ENCODE data around the gene ZNF330. TPM values are rescaled to one million over a fixed set of nuclear protein-coding genes. Genes with fewer than 3 reads are reported as not detected.
A peak's percentile ranks its signal among the peaks of the same experiment; 100 is the strongest.
"Not testable (repeated sequence)": the region's sequence is repeated elsewhere in the genome, so short reads cannot be mapped to it uniquely, and the experiment has no call there.

ZNF330 gene
- polyA plus RNA-seq (ENCODE audit: insufficient read length in 4 of 4), result 10 to 100 TPM; 47.9 to 64.0 (median 58.7) TPM

GRCh38 chr4:141220691-141221659, at the start of gene ZNF330:
Gene ZNF330, plus strand, starts transcription at chr4:141220895. Its CDS starts 1,477 bp downstream, at chr4:141222372.
- peak; percentile 82 to 90 (median 86) for DNase-seq (ENCODE audit: low read depth in 4 of 4, low spot score in 2 of 4)

GRCh38 chr4:141174457-141174856, 46.2 kb upstream of the ZNF330 start:
- no peak for DNase-seq (ENCODE audit: low read depth in 4 of 4, low spot score in 2 of 4)

GRCh38 chr4:141177171-141177570, 43.5 kb upstream of the ZNF330 start:
- no peak for DNase-seq (ENCODE audit: low read depth in 4 of 4, low spot score in 2 of 4)

GRCh38 chr4:141179474-141180373, 41.0 kb upstream of the ZNF330 start:
- DNase-seq (ENCODE audit: low read depth in 4 of 4, low spot score in 2 of 4), result no peak

DNA sequence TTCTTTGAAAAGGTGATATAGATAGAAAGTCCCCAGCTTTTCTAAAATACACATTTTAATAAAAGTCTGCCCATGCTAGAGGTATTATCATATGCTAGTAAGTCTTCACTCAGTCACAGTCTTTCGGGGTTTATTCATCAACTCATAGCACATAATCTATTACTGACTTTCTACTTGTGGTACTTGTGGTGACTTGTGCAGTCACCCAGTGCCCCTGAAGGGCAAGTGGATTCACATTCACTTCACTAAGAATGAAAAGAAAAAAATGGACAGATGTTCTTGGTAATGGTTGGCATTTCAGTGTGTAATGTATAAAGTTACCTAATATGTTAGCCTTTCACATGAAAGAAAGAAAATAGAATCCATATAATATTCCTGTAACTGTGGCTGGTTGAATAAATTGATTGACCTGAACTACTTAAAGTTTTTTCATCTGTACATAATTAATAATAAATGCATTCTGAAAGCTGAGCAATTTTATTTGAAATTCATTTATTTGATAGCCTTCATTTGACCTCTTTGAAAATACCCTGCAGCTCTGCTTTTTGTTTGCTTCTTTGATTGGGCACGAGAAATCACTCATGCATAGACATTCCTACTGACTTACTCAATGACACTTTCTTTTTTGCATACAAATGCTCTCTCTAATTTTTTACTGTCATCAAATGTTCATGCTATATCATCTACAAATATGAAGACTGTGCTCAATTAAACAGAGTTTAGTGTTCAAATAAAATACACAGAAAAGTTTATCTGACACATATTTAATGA, 39.5 kb upstream of the ZNF330 start:
- DNase-seq (ENCODE audit: low read depth in 4 of 4, low spot score in 2 of 4), result no peak

DNA sequence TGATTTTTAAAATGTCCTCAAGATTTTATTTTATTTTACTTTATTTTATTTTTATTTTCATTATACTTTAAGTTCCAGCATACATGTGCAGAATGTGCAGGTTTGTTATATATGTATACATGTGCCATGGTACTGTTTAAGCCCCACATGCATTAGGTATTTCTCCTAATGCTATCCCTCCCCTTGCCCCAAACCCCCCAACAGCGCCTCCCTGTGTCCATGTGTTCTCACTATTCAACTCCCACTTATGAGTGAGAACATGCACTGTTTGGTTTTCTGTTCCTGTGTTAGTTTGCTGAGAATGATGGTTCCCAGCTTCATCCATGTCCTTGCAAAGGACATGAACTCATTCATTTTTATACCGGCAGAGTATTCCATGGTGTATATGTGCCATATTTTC, 37.2 kb upstream of the ZNF330 start:
- DNase-seq (ENCODE audit: low read depth in 4 of 4, low spot score in 2 of 4), result not testable (repeated sequence)

DNA sequence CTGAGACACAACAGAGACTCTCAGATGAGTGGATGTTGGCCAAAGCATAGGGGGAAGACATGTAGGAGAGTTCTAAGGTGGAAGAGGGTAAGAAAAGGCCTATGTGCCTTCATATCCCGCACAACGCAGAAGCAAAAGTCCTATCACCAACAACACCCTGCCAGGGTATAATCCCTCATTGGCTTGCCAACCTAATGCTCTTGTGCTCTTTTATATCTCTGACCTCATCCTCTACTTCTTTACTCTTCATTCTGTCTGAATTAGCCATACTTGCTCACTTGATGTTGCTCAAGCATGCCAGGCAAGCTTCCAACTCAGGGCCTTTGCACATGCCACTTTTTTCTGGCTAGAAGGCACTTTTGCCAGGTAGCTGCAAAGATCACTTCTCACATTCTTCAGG, 28.1 kb upstream of the ZNF330 start:
- DNase-seq (ENCODE audit: low read depth in 4 of 4, low spot score in 2 of 4), result no peak

DNA sequence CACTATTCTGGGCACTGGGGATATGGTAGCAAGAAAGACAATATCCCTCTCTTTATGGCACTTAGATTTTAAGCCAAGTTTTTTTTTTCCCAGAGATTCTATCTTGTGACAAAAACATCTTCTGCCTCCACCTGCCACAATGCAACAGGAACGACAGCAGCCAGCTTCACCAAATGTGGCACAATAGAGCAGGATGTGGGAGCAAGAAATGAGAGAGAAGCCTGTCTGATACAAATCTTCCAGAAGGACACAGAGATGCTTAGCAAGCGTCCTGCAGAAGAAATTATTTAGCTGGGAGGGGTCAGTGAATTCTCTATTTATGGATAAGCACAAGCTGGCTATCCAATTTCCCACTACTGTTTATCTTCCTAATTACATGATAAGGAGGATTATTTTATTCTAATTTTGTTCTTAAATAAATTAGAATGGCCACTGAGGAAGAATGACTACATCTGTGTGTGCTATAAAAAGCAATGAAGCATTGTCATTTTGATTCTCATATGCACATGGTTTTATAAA, 27.1 kb upstream of the ZNF330 start:
- no peak for DNase-seq (ENCODE audit: low read depth in 4 of 4, low spot score in 2 of 4)

DNA sequence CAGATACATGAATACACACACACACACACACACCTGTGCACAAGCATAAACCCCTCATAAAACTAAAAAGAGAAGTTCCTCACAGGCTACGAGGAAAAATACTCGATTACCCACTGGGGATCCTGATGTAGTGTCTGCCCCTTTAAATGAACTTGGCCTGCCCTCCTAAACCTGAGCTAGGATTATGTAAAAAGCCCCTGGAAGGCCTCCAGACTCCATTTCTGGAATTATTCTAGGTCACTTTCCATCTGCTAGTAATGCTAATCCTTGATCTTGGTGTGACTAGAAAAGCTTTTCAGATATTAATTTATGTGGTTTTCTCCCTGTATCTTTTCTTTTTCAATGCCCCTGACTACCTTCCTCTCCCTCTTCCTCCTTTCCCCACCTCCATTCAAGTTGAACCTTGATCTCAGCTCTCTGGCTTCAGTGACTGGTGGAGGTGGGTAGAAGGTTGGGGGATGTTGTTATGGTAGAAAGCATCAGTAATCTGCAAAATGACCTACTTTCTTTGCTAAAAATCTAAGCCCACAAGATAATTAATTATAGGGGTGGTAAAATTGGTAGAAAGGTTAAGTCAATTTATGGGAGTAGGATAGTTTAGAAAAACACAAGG, 25.5 kb upstream of the ZNF330 start:
- no peak for DNase-seq (ENCODE audit: low read depth in 4 of 4, low spot score in 2 of 4)

- DNase-seq (ENCODE audit: low read depth in 4 of 4, low spot score in 2 of 4), result no peak
These were observed 24.3 kb upstream of the ZNF330 start for GRCh38 chr4:141196227-141196933.

- no peak for DNase-seq (ENCODE audit: low read depth in 4 of 4, low spot score in 2 of 4)
These were observed 12.7 kb upstream of the ZNF330 start for GRCh38 chr4:141207961-141208360.

DNA sequence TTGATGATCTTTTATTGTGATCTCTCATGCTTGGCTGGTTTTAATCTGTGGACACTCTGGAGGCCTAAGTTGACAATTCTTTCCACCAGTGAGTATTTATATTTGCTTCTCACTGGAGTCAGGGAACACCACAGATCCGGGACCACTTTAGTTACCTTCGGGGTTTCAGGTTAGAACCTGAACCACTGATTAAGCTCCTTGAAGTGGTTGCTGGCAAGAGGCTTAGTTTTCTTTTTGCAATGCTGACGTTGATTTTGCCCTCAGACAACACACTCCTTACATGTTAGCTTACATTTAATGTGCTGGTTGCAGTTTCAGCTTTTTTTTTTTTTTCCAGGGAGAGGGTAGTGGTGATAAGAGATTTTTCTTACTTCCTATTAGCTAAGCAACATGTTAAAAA, 10.5 kb upstream of the ZNF330 start:
- DNase-seq (ENCODE audit: low read depth in 4 of 4, low spot score in 2 of 4), result no peak

- DNase-seq (ENCODE audit: low read depth in 4 of 4, low spot score in 2 of 4), result no peak
These were observed 7.1 kb upstream of the ZNF330 start for GRCh38 chr4:141213550-141213991.

DNA sequence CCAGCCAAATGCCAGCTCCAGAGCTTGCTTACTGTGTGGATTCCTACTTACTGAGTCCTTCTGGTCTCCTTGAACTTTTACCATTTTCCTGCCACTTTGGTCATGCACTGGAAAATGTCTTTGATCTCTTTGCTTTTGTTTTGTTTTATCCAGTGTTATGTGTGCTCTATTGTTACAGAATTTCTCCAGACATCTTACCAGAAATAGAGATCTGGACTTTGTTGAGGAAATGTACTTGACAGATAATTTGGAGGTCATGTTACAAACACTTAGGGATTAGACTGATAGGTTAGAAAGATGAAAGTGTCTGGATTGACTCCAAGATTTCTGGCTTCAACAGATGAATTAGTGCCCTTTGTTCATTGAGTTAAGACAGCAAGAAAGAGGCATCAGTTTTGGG, 5.7 kb upstream of the ZNF330 start:
- no peak for DNase-seq (ENCODE audit: low read depth in 4 of 4, low spot score in 2 of 4)

DNA sequence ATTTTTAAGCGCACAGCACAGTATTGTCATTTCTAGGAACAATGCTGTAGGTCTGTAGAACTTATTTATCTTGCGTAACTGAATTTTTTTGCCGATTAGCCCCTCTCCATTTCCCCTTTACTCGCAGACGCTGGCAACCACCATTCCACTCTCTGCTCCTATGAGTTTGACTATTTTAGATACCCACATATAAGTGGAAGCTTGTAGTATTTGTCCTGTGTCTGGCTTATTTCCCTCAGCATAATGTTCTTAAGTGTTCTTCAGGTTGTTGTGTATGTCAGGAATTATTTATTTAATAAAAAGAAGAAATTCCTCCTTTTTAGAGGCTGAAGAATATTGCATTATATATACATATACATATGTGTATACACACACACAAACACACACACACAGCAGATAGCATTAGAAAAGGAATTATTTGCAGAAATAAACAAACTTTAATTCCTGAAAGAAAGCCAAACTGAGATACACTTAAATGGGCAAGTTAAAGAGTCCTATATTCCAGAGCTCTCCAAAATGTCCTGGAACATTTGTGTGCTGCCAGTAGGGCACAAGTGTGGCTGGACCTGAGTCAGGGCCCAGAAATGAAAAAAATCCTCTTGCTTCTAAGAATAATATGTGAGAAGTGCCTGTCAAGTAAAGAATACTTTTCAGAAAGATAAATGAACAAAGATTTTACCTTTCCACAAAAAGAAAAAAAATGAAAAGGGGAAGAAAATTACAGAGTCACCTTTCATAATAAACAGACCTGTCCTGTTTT, 4.5 kb upstream of the ZNF330 start:
- DNase-seq (ENCODE audit: low read depth in 4 of 4, low spot score in 2 of 4), result no peak

DNA sequence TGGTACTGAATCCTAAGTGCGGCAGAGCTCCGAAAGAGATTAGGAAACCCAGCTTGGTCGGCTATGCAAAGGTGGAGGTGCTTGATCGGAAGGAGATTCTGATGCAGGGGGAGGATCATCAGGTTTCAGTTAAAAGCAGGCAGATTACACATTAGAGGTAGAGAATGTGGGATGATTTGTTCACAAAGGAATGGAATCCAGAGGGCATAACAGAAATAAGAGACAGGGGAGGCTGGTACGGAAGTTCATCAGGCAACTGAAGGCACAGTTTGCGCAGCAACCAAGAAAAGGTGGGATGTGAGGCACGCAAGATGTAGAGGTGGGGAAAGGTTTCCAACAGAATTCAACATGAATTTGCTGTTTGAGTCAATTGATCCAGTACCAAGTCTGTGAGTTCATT, 424 bp upstream of the ZNF330 start:
- DNase-seq (ENCODE audit: low read depth in 4 of 4, low spot score in 2 of 4), result peak in 3 of 4 donors; percentile 4 to 9 (median 6)

- DNase-seq (ENCODE audit: low read depth in 4 of 4, low spot score in 2 of 4), result no peak
These were observed 2.7 kb downstream of the ZNF330 start for GRCh38 chr4:141223418-141223817.

DNA sequence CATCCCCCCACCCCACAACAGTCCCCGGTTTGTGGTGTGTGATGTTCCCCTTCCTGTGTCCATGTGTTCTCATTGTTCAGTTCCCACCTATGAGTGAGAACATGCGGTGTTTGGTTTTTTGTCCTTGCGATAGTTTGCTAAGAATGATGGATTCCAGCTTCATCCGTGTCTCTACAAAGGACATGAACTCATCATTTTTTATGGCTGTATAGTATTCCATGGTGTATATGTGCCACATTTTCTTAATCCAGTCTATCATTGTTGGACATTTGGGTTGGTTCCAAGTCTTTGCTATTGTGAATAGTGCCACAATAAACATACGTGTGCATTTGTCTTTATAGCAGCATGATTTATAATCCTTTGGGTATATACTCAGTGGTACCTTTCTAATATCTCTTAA, 6.6 kb downstream of the ZNF330 start:
- DNase-seq (ENCODE audit: low read depth in 4 of 4, low spot score in 2 of 4), result not testable (repeated sequence)
